Measurements from ENCODE around the gene IL17RE. TPM values are rescaled to one million over a fixed set of nuclear protein-coding genes. Genes with fewer than 3 reads are reported as not detected.
"Not testable (repeated sequence)": the region's sequence is repeated elsewhere in the genome, so short reads cannot be mapped to it uniquely, and the experiment has no call there.

The IL17RE gene, protein sequence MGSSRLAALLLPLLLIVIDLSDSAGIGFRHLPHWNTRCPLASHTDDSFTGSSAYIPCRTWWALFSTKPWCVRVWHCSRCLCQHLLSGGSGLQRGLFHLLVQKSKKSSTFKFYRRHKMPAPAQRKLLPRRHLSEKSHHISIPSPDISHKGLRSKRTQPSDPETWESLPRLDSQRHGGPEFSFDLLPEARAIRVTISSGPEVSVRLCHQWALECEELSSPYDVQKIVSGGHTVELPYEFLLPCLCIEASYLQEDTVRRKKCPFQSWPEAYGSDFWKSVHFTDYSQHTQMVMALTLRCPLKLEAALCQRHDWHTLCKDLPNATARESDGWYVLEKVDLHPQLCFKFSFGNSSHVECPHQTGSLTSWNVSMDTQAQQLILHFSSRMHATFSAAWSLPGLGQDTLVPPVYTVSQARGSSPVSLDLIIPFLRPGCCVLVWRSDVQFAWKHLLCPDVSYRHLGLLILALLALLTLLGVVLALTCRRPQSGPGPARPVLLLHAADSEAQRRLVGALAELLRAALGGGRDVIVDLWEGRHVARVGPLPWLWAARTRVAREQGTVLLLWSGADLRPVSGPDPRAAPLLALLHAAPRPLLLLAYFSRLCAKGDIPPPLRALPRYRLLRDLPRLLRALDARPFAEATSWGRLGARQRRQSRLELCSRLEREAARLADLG
- polyA plus RNA-seq (2014; cell fraction: cytosol; rRNA removed), result 1.5 and 3.4 TPM in 2 replicates
- 6.8 and 7.4 TPM in 2 replicates for polyA plus RNA-seq (2014; cell fraction: nucleus; rRNA removed)

DNA sequence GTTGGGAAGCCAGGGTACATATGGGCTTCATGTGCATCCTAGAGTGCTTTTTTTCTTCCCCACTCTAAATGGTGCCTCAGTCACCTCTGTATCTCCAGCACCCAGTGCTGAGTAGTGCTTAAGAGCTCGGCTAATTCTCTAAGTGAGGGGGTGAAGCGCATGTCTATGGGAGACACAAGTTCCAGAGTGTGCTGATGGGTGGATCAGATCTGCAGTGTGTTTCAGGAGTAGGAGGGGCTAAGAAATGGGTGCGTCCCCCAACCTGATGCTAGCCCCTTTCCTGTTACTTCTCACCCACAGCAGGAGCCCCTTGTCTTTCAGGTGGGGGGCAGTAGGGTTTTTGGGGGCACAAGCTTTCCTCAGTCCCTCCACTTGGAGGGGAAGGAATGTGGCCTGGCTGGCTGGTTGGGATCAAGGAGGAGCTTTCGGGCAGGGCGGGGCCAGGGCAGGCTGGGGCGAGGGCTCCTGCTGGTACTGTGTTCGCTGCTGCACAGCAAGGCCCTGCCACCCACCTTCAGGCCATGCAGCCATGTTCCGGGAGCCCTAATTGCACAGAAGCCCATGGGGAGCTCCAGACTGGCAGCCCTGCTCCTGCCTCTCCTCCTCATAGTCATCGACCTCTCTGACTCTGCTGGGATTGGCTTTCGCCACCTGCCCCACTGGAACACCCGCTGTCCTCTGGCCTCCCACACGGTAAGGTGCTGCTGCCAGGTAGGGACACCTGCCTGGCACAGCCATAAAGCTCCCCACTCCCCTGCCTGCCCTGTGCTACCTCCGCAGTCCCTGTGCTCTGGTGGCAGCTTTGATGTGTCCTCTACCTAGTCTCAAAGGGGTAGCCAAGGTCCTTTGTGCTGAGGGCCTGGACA, at the start of gene IL17RE:
IL17RE (plus strand) TSS at position 477 of the 866 bp plus-strand sequence; CDS start at position 562, 85 bp downstream.
- DNase-seq (ENCODE audit: low spot score), result no peak

DNA sequence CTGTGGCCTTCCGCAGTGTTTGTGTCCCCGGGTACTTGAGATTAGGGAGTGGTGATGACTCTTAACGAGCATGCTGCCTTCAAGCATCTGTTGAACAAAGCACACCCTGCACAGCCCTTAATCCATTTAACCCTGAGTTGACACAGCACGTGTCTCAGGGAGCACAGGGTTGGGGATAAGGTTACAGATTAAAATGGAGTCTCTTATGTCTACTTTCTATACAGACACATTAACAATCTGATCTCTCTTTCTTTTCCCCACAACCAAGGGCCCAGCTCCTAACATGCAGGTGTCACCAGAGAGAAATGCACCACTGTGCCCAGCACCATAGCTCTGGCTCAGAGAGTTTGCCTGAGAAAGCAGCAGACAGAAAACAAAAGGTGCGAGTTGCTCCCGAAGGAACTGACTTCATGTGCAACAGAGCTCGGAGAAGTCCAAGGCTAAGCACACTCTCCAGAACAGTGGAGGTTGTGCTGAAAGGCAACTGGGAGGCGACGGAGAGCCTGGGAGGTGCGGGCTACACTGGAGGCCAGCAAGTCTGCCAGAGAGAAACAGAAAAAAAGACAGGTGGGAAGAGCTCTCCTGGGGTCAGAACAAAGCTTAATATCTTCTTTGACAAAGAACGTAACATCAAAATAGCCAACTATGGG, 48.2 kb upstream of the IL17RE start:
- peak; percentile 68 for DNase-seq (ENCODE audit: low spot score)

DNA sequence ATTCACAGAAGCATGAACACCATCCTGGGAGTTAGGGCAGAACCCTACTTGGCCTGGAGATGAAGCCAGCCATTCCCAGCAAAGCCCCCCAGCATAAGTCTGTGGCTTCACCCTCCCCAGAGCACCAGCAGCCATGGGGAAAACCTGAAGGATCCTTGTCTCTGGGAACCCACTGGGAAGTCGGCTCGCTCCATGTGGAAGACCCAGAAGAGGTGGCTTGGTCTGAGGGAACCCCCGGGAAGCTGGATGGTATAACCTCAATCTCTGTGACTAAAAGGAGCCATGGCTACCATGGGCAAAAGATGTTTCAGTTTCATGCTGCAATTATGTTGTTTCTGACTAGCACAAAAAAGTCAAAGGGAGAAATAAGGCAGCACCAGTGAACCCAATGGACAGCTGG, 47.1 kb upstream of the IL17RE start:
- no peak for DNase-seq (ENCODE audit: low spot score)

DNA sequence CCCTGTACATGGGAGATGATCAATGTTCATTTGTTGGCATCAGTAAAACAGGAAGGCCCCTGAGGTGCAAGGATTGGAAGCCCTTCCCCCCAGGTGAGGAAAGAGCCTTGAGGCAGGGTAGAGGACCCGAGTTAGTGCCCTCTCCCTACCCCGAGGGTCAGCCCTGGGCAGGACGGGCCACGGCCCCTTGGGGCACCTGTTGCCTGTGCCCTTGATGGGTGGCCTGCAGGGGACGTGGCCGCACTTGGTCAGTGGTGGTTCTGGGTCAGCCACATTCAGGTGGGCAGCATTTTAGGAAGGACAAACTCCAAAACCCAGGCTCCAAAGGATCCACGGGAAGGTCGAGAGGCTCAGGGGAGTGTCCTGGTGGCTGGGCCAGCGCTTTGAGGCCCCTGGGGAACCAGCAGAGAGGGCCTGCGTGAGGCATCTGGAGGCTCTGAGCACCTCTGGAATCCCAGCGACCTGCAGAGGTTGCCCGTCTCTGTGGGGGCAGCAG, 43.1 kb upstream of the IL17RE start:
- no peak for DNase-seq (ENCODE audit: low spot score)

DNA sequence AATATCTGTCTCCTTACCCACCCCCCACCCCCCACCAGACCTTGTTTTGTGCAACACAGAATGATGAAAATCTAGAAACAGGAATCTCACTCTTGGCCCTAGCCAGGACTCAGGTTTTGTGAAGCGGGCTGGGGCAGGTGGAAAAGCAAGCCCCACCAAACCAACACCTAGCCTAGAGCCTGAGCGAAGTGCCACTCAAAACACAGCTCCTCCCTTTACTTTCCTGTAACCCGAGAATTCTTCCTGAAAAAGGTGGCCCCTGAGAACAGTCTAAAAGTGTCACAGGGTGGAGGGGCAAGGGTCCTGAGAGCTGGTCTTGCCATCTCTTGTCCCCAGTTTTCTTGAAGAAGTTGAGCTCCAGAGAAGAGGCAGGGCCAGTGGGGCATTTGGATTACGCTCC, 41.4 kb upstream of the IL17RE start:
- DNase-seq (ENCODE audit: low spot score), result no peak

DNA sequence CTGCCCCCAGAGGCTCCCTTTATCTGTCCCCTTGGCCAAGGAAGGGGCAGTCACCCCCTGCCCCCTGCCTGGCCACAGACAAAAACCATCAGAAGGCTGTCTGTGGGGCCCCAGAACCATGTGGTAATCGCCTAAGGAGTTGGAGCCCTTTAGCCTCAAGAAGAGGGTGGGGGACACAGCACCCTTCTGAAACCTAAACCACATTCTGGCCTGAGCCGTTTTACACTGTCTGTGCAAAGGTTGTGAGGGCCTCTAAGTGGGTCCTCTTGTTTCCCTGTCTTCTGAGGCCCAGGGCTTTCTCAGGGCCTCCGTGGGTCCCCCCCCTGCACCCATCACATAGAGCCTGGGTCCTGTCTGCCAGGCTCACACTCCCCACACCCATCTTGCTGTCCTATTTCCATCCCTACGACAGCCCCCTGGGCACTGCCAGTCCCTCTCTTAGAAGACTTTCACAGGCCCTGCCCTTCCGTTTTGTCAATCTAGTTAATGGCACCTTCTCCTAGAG, 41.0 kb upstream of the IL17RE start:
- DNase-seq (ENCODE audit: low spot score), result no peak

DNA sequence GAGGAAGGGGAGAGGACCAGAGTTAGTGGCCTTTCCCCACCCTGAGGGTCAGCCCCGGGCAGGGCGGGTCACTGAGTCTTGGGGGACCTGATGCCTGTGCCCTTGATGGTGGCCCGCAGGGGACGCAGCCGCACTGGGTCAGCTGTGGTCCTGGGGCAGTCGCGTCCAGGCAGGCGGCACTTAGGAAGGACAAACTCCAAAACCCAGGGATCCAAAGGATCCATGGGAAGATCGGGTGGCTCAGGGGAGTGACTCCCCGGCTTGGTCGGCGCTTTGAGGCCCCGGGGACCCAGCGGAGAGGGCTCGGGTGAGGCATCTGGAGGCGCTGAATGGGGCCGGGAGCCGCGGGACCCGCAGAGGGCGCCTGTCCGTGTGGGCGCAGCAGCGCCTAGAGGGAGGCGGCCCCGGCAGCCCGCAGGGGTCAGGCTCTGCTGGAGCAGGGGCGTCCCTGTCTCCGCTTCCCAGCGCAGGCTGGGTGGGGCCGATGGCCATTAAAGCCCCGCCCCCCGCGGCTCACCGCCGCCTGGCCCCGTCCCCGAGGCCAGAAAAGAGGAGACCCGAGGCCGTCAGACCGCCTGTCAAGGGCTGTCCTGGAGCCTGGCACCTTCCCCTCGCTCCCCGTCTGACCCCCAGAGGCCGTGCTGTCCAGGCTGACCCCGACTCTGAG, 40.1 kb upstream of the IL17RE start:
- peak; percentile 69 for DNase-seq (ENCODE audit: low spot score)

DNA sequence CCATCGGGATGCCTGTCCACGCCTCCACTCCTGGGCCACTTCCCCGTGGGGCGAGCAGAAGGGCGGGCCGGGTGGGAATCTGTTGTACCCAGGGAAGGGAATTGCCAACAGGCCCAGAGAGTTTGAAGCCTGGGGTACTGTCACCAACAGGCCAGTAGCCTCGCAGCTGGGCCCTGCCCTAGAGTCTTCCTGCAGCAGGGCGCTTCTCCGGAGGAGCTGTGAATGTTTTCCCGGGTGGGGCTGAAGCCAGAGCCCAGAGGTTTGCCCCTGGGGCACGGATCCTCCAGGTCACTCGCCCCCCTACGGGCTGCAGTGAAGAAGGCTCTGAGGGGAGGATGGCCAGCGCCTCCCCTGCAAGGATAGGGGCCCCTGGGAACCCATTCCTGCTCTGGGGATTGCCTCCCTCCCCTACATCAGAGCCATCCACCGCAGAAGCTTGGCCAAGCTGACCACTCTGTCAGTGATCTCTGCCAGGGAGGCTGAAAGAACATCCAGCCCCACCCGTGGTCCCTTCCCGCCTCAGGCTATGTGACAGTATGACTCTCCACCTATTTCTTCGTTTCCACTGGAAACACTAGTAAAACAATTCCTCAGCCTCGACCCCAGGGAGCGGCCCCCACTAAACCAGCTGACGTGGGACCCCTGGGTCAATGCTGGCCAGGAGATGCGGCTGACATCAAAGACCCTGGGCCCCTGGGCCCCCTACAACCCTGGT, 39.4 kb upstream of the IL17RE start:
- no peak for DNase-seq (ENCODE audit: low spot score)

DNA sequence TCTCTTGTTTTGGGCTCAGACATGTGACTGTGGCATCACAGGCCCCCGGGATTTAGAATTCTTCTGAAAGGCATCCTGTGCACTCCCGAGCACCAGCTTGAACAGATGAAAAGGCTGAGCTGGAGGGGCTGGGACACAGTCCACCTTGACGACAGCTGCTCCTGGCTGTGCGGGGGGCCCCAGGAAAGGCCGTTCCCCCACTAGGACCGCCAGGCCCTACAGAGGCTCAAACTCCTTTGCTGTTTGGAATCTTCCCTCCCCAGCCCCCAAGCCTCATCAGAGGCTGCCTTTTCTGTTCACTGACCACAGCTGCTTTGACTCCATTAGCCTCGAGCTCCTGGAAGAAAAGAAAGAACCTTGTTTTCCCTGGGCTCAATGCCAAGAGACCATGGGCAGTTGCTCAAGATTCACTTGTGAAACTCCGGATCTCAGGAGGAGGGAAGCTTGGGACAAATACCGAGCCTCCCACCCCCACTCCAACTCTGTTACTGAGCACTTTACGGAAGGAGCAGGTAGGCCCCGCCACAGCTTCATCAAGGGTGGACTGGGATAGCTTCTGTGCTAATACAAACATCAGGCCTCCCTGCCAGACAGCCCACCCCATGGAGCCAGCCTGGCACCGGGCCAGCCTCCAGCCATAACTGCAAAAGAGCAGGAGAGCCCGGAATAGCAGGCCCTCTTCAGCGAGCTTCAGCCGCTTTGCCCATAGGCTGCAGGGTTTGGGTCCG, 38.3 kb upstream of the IL17RE start:
- peak; percentile 58 for DNase-seq (ENCODE audit: low spot score)

DNA sequence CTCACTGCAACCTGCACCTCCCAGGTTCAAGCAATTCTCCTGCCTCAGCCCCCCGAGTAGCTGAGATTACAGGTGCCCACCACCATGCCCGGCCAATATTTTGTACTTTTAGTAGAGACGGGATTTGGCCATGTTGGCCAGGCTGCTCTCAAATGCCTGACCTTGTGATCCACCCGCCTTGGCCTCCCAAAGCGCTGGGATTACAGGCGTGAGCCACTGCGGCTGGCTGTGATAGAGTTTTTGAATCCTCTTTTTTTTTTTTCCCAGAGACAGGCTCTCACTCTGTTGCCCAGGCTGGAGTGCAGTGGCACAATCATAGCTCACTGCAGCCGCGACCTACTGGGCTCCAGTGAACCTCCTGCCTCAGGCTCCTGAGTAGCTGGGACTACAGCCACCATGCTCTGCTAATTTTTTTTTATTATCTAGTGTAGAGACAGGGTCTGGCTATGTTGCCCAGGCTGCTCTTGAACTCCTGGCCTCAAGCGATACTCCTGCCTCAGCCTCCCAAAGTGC, 37.5 kb upstream of the IL17RE start:
- DNase-seq (ENCODE audit: low spot score), result not testable (repeated sequence)

DNA sequence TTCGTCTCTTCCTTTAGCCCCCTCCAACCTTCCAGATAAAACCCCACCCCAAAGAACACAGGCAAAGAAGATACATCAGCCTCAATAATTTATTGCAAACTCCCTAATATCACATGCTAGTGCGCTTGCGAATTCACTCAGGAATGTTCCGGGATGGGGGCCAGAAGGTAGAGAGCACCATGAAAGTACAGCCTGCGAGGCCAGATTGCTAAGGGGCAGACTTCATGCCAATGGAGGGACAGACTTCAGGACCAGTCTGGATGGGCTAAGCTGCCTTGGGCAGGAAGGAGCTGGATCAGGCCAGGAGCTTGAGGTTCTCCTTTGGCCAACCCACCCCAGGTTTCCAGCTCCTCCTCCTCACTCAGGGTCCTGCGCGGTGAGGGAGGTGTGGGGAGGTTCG, 36.0 kb upstream of the IL17RE start:
- no peak for DNase-seq (ENCODE audit: low spot score)

DNA sequence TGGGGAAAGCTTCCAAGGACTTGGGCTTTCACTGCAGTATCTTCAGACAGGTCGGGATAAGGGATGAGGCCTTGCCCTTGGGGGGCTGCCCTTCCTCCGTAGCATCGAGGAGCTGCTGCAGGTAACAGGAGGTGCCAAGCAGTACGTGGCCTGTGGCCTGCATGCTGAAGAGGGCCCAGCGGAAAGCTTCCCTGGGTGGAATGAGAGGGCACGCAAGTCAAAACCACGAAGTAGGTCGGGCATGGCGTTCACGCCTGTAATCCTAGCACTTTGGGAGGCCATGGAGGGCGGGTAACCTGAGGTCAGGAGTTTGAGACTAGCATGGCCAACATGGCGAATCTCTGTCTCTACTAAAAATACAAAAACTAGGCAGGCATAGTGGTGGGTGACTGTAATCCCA, 35.5 kb upstream of the IL17RE start:
- DNase-seq (ENCODE audit: low spot score), result no peak

DNA sequence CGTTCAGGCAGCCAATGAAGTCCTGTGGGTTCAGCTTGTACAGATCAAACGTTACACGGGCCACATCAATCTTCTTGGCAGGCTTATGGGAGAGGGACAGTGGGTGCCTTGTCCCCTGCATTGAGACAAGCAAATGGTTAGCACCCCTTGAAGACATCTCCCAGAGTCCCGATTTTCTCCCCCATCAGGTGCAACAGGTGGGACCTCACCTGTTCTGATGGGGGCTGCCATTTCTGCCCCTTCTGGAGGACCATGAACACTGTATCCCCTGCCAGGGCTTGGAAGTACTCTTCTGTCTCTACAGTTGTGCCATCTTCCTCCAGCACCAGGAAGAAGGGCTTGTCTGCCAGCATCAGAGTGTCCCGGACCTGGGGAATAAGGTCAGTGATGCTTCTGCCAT, 32.7 kb upstream of the IL17RE start:
- DNase-seq (ENCODE audit: low spot score), result no peak

DNA sequence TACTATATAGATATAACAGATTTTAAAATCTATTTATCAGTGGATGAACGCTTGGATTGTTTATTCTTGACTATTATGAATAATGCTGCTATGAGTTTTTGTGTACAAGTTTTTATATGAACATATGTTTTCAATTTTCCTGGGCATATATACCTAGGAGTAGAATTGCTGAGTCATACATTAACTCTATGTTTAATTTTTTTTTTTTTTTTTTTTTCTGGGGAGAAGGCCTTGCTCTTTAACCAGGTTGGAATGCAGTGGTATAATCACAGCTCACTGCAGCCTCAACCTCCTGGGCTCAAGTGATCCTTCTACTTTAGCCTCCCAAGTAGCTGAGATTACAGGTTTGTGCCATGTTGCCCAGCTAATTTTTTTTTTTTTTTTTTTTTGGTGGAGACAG, 31.7 kb upstream of the IL17RE start:
- DNase-seq (ENCODE audit: low spot score), result no peak

DNA sequence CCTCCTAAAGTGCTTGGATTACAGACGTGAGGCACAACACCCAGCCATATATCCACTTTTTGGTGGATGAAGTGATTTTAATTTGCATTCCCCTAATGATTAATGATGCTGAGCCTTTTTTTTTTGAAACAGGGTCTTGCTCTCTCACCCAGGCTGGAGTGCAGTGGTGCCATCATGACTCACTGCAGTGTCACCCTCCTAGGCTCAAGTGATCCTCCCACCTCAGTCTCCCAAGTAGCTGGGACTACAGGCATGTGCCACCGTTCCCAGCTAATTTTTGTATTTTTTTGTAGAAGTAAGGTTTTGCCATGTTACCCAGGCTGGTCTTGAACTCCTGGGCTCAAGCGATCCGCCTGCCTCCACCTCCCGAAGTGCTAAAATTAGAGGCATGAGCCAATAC, 30.6 kb upstream of the IL17RE start:
- DNase-seq (ENCODE audit: low spot score), result not testable (repeated sequence)

DNA sequence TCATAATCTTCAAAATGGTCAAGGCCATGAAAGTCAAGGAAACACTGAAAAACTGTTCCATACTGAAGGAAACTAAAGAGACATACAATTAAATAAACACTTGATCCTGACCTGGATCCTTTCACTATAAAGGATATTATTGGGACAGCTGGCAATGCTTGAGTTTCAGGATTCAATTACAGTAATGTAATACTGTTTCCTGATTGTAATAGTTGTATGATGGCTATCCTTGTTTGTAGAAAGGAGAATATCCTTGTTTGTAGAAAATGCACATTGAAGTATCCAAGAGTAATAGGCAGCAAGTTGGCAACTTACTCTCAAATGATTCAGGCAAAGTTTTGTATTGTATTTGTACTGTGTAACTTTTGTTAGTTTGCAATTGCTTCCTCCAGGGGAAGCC, 27.2 kb upstream of the IL17RE start:
- no peak for DNase-seq (ENCODE audit: low spot score)

DNA sequence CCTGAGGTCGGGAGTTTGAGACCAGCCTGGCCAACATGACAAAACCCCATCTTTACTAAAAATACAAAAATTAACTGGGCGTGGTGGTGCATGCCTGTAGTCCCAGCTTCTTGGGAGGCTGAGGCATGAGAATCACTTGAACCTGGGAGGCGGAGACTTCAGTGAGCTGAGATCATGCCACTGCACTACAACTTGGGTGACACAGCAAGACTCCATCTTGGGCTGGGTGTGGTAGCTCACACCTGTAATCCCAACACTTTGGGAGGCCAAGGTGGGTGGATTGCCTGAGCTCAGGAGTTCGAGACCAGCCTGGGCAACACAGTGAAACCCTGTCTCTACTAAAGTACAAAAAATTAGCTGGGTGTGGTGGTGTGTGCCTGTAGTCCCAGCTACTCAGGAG, 26.4 kb upstream of the IL17RE start:
- not testable (repeated sequence) for DNase-seq (ENCODE audit: low spot score)

DNA sequence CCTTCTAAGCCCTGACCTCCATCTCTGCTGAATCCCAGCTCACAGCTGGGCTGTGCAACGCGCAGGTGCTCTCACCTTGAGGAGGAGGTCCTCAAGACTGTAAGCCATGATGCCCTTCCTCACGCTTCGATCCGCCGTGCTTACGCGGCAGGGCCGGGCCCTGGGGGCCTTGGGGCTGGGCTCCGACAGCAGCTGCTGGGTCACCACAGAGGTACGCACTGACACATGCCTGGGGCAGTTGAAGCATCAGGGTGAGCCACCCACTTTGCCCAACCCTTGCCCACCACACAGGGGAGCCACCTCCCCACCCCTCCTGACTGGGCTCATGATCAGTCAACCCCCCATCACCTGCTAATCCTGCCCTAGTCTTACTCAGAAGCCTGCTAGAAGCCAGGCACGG, 25.7 kb upstream of the IL17RE start:
- no peak for DNase-seq (ENCODE audit: low spot score)

DNA sequence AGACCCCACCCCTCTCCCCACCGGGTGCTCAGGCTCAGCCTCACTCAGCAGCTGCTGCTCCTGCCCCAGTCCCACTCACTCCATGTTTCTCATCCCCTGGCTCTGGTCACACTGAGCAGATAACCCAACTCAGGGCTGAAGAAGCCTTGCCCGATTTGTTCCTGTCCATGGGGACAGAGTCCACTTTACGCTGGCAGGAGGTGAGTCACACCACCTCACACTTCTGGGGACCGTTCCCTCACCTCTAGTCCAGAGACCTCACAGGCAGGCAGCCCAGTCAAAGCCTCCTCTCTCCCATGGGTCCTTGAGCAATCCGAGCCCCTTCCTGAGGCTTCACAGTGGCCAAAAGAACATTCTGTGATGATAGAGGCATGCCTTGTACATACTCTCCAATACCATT, 23.9 kb upstream of the IL17RE start:
- no peak for DNase-seq (ENCODE audit: low spot score)

Data from SK-N-DZ (cell line).